ENCODE data around the gene APAF1. TPM values are rescaled to one million over a fixed set of nuclear protein-coding genes. Genes with fewer than 3 reads are reported as not detected.
A peak's percentile ranks its signal among the peaks of the same experiment; 100 is the strongest.
"Not testable (repeated sequence)": the region's sequence is repeated elsewhere in the genome, so short reads cannot be mapped to it uniquely, and the experiment has no call there.

The APAF1 gene, protein sequence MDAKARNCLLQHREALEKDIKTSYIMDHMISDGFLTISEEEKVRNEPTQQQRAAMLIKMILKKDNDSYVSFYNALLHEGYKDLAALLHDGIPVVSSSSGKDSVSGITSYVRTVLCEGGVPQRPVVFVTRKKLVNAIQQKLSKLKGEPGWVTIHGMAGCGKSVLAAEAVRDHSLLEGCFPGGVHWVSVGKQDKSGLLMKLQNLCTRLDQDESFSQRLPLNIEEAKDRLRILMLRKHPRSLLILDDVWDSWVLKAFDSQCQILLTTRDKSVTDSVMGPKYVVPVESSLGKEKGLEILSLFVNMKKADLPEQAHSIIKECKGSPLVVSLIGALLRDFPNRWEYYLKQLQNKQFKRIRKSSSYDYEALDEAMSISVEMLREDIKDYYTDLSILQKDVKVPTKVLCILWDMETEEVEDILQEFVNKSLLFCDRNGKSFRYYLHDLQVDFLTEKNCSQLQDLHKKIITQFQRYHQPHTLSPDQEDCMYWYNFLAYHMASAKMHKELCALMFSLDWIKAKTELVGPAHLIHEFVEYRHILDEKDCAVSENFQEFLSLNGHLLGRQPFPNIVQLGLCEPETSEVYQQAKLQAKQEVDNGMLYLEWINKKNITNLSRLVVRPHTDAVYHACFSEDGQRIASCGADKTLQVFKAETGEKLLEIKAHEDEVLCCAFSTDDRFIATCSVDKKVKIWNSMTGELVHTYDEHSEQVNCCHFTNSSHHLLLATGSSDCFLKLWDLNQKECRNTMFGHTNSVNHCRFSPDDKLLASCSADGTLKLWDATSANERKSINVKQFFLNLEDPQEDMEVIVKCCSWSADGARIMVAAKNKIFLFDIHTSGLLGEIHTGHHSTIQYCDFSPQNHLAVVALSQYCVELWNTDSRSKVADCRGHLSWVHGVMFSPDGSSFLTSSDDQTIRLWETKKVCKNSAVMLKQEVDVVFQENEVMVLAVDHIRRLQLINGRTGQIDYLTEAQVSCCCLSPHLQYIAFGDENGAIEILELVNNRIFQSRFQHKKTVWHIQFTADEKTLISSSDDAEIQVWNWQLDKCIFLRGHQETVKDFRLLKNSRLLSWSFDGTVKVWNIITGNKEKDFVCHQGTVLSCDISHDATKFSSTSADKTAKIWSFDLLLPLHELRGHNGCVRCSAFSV (N-terminal part only)
- 1 to 10 TPM; 2.5 to 9.9 (median 4.4) TPM for total RNA-seq
- 1 to 10 TPM; 2.0 to 3.4 TPM for polyA plus RNA-seq
- long read RNA-seq, donor 1, partial matches to known transcripts, result 1 of 1 reads
- long read RNA-seq, donor 1, other reads (novel, unspliced or antisense), result 0 of 1 reads
- long read RNA-seq, donor 2, partial matches to known transcripts, result 2 of 4 reads
- long read RNA-seq, donor 2, other reads (novel, unspliced or antisense), result 2 of 4 reads
- long read RNA-seq, donor 3, partial matches to known transcripts, result 0 of 1 reads
- long read RNA-seq, donor 3, other reads (novel, unspliced or antisense), result 1 of 1 reads

DNA sequence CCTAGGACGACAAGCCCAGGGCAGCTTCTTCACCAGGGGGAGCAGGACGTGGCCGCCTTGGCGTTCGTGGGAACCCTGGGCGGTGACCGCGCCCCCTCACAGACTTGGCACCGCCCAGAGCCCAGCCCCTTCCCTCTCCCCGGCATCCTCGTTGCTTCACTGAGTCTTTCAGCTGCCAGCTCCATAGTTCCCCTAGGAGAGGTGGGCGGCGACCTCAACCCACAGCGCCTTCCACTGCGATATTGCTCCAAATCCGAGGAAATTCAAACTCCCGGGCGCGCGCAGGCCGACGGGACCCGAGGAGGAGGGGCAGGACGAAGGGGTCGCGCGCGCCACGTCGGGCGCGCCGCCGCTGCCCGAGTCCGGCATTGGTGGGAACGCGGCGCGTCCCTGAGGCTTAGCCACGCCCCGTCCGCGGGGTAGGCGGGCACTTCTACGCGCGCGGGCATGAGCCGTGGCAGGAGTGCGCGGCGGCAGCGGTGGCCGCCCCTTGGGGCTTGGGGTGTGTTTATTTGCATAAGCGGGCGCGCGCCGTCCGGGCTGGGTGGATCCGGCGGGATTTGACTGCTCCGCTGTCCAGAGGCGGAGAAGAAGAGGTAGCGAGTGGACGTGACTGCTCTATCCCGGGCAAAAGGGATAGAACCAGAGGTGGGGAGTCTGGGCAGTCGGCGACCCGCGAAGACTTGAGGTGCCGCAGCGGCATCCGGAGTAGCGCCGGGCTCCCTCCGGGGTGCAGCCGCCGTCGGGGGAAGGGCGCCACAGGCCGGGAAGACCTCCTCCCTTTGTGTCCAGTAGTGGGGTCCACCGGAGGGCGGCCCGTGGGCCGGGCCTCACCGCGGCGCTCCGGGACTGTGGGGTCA is at the start of gene APAF1, which contains the start of gene IKBIP:
Gene APAF1, plus strand, starts transcription at position 579 of the 860 bp plus-strand sequence. CDS start 3,070 bp downstream, outside the sequence.
Gene IKBIP, minus strand, starts transcription at position 77 of the 860 bp plus-strand sequence. CDS start 87 bp downstream, outside the sequence.
- Histone ChIP-seq H3K4me3 (peak within 1 kb of the TSS; percentile 68 to 99 (median 90)), H3K4me1 (peaks cover 0 to 41% (median 21%) of the 10 kb centered on the region in 9 donors), H3K27me3 (no peaks in the 10 kb centered on the region), H3K27ac (peak within 1 kb of the TSS; percentile 70 to 95 (median 90)), H3K9me3 (no peaks in the 10 kb centered on the region), H3K36me3 (peaks cover 0 to 22% (median 11%) of the 10 kb centered on the region in 9 donors)
- peak; percentile 97 to 100 (median 98) for ATAC-seq
- DNase-seq, result peak; percentile 96 to 99
- peak in 2 of 9 donors; percentile 3 to 26 for TF ChIP-seq CTCF (IDR thresholded peaks at IDR 0.05)
- intact Hi-C loops (cut with DNase I), result loop anchor here in 9 of 10 donors (1.0 to 10.0 kb wide), 6 partner anchors 50 to 230 kb away; partner anchors contain the start of gene SLC25A3 (in 8 of the 9)
- WGBS, 2 donors, result 0% methylated on average over 85 to 91 of the region's 91 CpGs

- not testable (repeated sequence) for H3K27ac ChIP-seq, H3K9me3 ChIP-seq, H3K27me3 ChIP-seq, DNase-seq, ATAC-seq, H3K4me3 ChIP-seq
- peaks cover 14 to 41% (median 27%) of the 10 kb centered on the region in 9 donors for H3K4me1 ChIP-seq
- H3K36me3 ChIP-seq, result peaks cover 12 to 72% (median 66%) of the 10 kb centered on the region in 9 donors
- intact Hi-C loops (cut with DNase I), result loop anchor here in 2 of 10 donors (10.0 kb wide), 1 partner anchor 47 kb away; the partner anchor contains the start of genes APAF1 (in 2 of the 2) and IKBIP (in 2 of the 2)
- WGBS, 2 donors, result 76 to 77% methylated on average over 5 of the region's 5 CpGs
These were observed 47.8 kb upstream of the APAF1 start for GRCh38 chr12:98597313-98597712.

GRCh38 chr12:98601924-98602323 is 43.2 kb upstream of the APAF1 start:
- H3K27ac ChIP-seq, result no peak overlapping the region
- peaks cover 0 to 15% (median 6%) of the 10 kb centered on the region in 9 donors for H3K4me1 ChIP-seq
- ATAC-seq, result no peak
- no peak for DNase-seq
- WGBS, 2 donors, result 94 to 95% methylated on average over 8 of the region's 8 CpGs
- intact Hi-C loops (cut with DNase I), result no loop called here
- no peak overlapping the region for H3K4me3 ChIP-seq
- no peak for TF ChIP-seq CTCF (IDR thresholded peaks at IDR 0.05)
- H3K9me3 ChIP-seq, result no peaks in the 10 kb centered on the region
- no peaks in the 10 kb centered on the region for H3K27me3 ChIP-seq
- peaks cover 12 to 90% (median 74%) of the 10 kb centered on the region in 9 donors for H3K36me3 ChIP-seq
